ENCODE data around the gene CNIH4. TPM values are rescaled to one million over a fixed set of nuclear protein-coding genes. Genes with fewer than 3 reads are reported as not detected.

The CNIH4 gene
- polyA plus RNA-seq, 1 donor from 2014 or later, result 53.2 TPM

GRCh38 chr1:224312025-224312424 lies 44.7 kb upstream of the CNIH4 start:
- Histone ChIP-seq H3K4me3 (ENCODE audit: low read length) (no peak overlapping the region), H3K27ac (ENCODE audit: low read length) (no peak overlapping the region), H3K79me2 (replicated peaks; ENCODE audit: insufficient read depth, low read length) (no peaks in the 10 kb centered on the region), H2AFZ (ENCODE audit: low read depth, low read length) (no peak overlapping the region), H3K27me3 (ENCODE audit: insufficient read depth, low read depth, low read length) (no peaks in the 10 kb centered on the region), H3K9me2 (ENCODE audit: insufficient read depth, low read length) (no peaks in the 10 kb centered on the region), H3K9ac (ENCODE audit: low read length) (no peak overlapping the region), H3K4me2 (ENCODE audit: low read length) (no peak overlapping the region), H3K9me3 (ENCODE audit: low read length) (no peaks in the 10 kb centered on the region), H3F3A (ENCODE audit: insufficient read depth, low read length, poor library complexity, severe bottlenecking) (no peaks in the 10 kb centered on the region), H4K20me1 (ENCODE audit: insufficient read depth) (no peaks in the 10 kb centered on the region), H3K36me3 (ENCODE audit: insufficient read depth, low read length) (no peaks in the 10 kb centered on the region)
- TF ChIP-seq TAF1 (IDR thresholded peaks at IDR 0.05; ENCODE audit: low read depth) (no peak), POLR2AphosphoS5 (IDR thresholded peaks at IDR 0.05) (no peak), RAD21 (conservative IDR thresholded peaks at IDR 0.05) (no peak), CTCF (IDR thresholded peaks at IDR 0.05; ENCODE audit: poor library complexity, severe bottlenecking) (no peak), EZH2 (IDR thresholded peaks at IDR 0.05; ENCODE audit: borderline replicate concordance, insufficient read depth, low read length, poor library complexity, severe bottlenecking) (no peak), SMC3 (conservative IDR thresholded peaks at IDR 0.05; ENCODE audit: poor library complexity) (no peak), EP300 (conservative IDR thresholded peaks at IDR 0.05; ENCODE audit: poor library complexity, severe bottlenecking) (no peak), REST (IDR thresholded peaks at IDR 0.05; ENCODE audit: borderline replicate concordance) (no peak), MXI1 (conservative IDR thresholded peaks at IDR 0.05; ENCODE audit: poor library complexity, severe bottlenecking) (no peak)

GRCh38 chr1:224317383-224318045 lies 39.2 kb upstream of the CNIH4 start:
- Histone ChIP-seq H3K9ac (ENCODE audit: low read length) (no peak overlapping the region), H3F3A (ENCODE audit: insufficient read depth, low read length, poor library complexity, severe bottlenecking) (no peaks in the 10 kb centered on the region), H3K79me2 (replicated peaks; ENCODE audit: insufficient read depth, low read length) (peaks cover 4% of the 10 kb centered on the region), H2AFZ (ENCODE audit: low read depth, low read length) (no peak overlapping the region), H4K20me1 (ENCODE audit: insufficient read depth) (no peaks in the 10 kb centered on the region), H3K27ac (ENCODE audit: low read length) (no peak overlapping the region), H3K4me3 (ENCODE audit: low read length) (no peak overlapping the region), H3K9me3 (ENCODE audit: low read length) (no peaks in the 10 kb centered on the region), H3K27me3 (ENCODE audit: insufficient read depth, low read depth, low read length) (no peaks in the 10 kb centered on the region), H3K36me3 (ENCODE audit: insufficient read depth, low read length) (no peaks in the 10 kb centered on the region), H3K9me2 (ENCODE audit: insufficient read depth, low read length) (no peaks in the 10 kb centered on the region), H3K4me2 (ENCODE audit: low read length) (no peak overlapping the region)
- TF ChIP-seq POLR2AphosphoS5 (IDR thresholded peaks at IDR 0.05), result no peak
- TF ChIP-seq RAD21 (conservative IDR thresholded peaks at IDR 0.05), result no peak
- no peak for TF ChIP-seq EP300 (conservative IDR thresholded peaks at IDR 0.05; ENCODE audit: poor library complexity, severe bottlenecking)
- TF ChIP-seq MXI1 (conservative IDR thresholded peaks at IDR 0.05; ENCODE audit: poor library complexity, severe bottlenecking), result no peak
- no peak for TF ChIP-seq CTCF (IDR thresholded peaks at IDR 0.05; ENCODE audit: poor library complexity, severe bottlenecking)
- no peak for TF ChIP-seq SMC3 (conservative IDR thresholded peaks at IDR 0.05; ENCODE audit: poor library complexity)
- no peak for TF ChIP-seq REST (IDR thresholded peaks at IDR 0.05; ENCODE audit: borderline replicate concordance)
- no peak for TF ChIP-seq TAF1 (IDR thresholded peaks at IDR 0.05; ENCODE audit: low read depth)
- TF ChIP-seq EZH2 (IDR thresholded peaks at IDR 0.05; ENCODE audit: borderline replicate concordance, insufficient read depth, low read length, poor library complexity, severe bottlenecking), result no peak
